DMS 273 (cell line): Measurements from ENCODE around the gene HTATSF1.

Experiments used
- DNase-seq: peaks from one replicate; lab custom pipeline; 2025; ENCODE audit not compliant: unreplicated experiment; lab: John Stamatoyannopoulos, UW

The HTATSF1 gene, protein sequence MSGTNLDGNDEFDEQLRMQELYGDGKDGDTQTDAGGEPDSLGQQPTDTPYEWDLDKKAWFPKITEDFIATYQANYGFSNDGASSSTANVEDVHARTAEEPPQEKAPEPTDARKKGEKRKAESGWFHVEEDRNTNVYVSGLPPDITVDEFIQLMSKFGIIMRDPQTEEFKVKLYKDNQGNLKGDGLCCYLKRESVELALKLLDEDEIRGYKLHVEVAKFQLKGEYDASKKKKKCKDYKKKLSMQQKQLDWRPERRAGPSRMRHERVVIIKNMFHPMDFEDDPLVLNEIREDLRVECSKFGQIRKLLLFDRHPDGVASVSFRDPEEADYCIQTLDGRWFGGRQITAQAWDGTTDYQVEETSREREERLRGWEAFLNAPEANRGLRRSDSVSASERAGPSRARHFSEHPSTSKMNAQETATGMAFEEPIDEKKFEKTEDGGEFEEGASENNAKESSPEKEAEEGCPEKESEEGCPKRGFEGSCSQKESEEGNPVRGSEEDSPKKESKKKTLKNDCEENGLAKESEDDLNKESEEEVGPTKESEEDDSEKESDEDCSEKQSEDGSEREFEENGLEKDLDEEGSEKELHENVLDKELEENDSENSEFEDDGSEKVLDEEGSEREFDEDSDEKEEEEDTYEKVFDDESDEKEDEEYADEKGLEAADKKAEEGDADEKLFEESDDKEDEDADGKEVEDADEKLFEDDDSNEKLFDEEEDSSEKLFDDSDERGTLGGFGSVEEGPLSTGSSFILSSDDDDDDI

DNA sequence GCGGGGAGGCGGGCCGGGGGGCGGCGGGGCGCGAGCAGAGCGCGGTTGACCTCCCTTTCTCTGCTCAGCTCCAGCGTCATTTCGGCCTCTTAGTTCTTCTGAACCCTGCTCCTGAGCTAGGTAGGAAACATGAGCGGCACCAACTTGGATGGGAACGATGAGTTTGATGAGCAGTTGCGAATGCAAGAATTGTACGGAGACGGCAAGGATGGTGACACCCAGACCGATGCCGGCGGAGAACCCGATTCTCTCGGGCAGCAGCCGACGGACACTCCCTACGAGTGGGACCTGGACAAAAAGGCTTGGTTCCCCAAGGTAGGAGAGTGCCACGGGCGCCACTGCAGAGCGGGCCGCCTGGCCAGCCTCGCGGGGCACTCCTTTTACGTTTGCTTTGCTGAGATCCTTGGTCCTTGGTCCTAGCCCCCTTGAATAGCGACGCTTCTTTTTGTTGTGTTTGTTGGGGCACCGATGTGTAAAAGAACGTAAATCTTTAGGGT, at the start of gene HTATSF1:
TSS of gene HTATSF1 (plus strand) at position 37 of the 497 bp plus-strand sequence. CDS start at position 130, 93 bp downstream.
- DNase-seq: peak; percentile 71

DNA sequence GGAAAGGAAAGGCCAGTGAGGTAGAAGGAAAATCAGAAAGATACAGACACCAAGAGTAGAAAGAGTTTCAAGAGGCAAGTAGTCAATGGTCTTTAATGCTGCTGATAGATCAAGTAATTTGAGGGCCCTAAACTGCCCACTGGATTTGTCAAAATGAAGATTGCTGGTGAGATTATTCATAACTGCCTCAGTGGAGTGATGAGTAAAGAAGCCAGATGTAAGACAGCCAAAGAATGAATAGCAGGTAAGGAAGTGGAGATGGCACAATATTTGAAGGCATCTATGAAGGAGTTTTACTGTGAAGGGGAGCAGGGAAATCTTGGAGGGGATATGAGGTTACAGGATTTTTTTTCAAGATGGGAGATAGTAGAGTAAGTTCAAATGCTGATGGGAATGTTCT, 49.4 kb upstream of the HTATSF1 start:
- DNase-seq: no peak

DNA sequence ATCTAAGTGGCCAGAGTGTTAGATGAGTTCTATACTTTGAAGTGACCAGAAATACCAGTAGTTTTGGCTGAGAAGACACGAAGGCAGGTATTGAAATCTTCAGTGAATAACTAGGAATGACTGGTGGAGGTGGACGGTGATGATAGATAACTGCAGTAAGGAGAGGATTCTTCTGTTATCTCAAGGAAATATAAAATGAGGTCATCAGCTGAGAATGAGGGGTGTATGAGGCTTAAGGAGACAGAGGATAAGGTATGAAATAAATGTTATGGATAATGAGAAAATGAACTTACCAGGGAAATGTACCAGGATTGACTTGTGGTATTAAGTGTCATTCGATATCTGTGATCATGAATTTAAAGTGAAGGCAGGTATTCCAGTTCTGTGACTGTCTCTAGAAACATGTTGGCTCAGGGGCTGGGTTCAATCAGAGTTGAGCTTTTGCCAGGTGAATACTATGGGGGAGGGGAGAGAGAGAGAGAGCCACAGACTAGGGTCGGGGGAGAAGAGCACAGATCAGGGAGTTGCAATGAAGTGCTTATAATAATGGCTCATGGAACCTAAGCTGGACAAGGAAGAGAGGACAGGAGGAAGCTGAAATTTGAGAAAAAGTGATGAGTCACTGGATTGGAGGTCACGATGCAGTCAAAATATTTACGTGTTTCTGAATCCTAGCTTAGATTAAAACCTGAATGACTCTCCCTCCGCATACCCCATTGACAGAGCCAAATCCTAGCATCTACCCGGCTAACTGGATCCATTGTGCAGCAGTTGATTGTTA, 47.2 kb upstream of the HTATSF1 start:
- no peak for DNase-seq

DNA sequence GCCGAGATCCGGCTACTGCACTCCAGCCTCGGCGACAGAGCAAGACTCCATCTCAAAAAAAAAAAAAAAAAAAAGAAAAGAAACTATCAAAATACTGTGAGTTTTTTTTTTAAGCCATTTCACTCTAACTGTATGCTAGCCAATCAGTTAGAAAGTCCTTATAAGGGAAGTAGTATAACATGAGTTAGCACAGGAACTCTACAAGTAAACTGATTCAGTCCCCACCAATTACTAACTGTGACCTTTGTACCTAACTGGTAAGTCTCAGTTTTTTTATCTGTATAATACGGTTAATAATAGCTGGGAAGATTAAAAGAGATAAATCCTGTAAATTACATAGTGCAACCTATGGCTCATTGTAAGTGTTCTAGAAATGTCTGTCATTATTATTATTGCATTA, 44.8 kb upstream of the HTATSF1 start:
- no peak for DNase-seq

DNA sequence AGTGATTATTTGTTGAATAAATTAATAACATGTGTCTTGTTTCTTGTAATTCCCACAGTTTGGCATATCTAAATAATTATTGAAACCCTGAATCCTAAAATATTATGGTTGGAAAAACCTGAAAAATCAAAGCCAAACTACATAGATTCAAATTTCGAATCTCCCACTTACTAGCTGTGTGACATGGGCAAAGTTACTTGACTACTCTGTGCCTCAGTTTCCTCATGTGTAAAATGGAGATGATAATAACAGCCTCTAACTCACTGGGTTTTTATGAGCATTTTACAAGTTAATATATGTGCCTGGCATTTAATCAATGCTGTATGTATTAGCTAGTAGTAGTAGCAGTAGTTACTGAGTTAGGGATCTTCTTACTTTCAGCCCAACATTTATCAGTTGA, 44.3 kb upstream of the HTATSF1 start:
- no peak for DNase-seq

DNA sequence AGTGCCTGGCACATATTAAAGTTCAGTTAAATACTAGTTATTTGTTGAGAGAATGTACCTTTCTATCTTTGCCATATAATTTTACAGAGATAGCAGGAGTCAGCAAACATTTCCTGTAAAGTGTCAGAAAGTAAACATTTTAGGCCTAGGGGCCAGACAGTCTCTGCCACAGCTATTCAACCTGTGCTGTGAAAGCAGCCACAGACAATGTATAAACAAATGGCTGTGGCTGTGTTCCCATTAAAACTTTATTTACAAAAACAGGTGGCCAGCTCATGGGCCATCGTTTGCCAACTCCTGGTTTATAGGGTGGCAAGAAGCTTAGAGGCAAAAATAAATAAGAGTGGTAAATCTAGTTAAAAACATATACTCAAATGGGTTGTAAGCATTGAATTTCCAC, 43.6 kb upstream of the HTATSF1 start:
- no peak for DNase-seq

DNA sequence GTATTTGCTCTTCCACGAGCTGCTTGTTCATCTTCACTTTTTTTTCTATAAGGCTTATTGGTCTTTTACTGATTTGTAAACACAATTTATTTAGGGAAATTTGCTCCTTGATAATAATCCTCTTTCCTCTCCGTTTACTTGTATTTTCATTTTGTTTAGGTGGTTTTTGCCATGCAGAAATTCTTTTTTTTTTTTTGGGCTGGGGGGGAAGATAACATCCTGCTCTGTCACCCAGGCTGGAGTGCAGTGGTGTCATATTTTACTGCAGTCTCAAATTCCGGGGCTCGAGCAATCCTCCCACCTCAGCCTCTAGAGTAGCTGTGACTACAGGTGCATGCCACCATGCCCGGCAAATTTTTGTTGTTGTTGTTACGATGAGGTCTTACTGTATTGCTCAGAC, 41.3 kb upstream of the HTATSF1 start:
- DNase-seq: no peak

DNA sequence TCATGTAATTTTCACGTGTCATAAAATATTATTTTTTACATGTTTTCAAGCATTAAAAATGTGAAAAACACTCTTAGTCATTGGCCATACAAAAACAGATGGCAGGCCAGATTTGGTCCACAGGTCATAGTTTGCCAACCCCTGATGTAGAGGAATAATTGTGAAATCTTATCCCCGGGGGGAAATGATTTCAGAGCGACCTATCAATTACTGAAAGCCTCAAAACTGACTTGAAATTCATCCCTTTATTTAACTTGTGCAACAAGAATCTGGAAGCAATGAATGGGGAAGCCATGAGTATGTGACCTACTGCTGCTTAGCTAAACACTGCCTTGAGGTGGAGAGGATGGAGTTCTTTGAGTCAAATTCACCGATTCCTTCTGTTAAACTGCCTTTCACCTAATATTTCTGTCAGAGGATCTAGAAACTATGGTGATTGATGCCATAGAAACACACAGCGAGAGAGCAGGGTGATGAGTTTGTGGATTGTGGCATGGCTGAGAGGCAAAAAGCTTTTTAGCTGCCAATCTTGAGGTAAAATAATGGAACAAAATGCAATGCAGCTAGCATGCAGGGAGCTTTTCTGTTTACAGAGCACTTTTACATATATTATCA, 40.0 kb upstream of the HTATSF1 start:
- DNase-seq: peak; percentile 80

DNA sequence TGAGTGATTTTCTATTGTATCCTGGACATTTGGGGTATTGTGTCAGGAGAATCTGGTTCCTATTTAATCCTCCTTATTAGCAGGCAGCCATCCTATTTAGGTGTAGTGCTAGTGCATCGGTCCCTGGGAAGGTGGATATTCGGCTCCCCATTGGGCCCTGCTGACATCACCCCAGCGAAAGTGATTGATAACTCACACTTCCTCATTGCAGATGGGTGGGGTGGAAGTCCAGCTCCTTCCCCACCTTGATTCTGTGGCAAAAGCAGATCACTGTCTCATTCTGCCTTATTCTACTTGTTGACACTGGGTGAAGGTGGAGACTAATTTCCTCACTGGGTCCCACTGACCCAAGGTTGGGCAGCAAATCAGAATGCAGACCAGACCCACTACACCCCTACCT, 32.8 kb upstream of the HTATSF1 start:
- no peak for DNase-seq

DNA sequence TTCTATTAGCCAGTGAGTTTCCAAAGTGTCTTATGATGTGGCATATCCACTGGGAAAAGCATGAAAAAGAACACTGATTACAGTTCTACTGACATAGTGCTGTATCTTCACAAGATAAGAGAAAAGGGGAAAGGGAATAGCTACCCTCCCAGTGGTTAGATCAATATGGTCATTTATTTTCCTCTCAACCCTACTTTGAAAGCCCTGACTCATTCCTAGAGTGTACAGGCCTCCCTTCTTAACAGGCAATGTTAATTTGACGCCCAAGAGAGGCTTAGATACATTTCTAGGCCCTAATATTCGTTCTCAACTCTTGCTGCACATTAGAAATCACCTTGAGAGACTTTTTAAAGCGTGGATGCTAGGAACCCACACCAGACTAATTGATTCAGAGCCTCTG, 30.1 kb upstream of the HTATSF1 start:
- DNase-seq: no peak

DNA sequence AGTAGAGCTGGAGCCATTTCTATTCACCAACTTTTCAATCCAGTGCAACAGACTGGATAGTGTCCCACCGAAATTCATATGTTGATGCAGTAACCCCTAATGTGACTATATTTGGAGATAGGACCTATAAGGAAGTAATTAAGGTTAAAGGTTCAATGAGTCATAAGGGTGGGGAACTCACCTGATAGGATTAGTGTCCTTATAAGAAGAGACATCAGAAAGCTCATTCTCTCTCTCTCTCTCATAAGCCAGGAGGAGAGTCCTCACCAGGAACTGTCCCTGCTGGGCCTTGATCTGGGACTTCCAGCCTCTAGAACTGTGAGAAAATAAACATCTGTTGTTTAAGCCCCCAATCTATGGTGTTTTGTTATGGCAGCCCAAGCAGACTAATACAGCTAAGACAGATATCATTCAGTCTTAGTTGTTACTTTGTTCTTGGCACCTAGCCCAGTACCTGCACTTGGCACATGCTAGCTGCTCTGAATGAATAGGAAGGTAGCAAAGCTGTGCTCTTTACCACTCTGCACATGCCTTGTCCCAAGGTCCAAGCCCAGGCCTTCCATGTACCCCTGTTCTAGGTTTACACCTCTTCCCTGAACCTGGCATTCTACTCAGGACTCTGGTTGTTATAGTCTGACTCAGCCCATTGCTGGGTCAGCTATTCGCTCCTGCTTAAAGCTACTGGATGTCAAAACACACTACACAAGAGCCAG, 28.8 kb upstream of the HTATSF1 start:
- DNase-seq: peak; percentile 42

DNA sequence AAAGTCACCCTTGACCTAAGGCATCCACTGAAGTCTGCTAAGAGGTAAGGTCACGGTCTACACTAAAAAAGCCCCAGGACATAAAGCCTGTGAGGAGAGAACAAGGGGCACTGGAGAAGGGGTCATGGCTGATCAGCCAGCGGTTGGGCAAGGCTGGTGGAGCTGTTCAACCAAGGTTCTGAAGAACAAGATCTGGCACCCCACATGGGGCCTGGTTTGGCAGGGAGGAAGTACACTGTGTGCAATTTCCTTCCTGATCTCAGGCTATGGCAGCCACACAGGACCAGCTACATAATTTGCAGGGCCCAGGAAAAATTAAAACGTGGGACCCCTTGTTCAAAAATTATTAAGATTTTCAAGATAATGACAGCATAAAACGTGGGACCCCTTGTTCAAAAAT, 23.7 kb upstream of the HTATSF1 start:
- DNase-seq: no peak

DNA sequence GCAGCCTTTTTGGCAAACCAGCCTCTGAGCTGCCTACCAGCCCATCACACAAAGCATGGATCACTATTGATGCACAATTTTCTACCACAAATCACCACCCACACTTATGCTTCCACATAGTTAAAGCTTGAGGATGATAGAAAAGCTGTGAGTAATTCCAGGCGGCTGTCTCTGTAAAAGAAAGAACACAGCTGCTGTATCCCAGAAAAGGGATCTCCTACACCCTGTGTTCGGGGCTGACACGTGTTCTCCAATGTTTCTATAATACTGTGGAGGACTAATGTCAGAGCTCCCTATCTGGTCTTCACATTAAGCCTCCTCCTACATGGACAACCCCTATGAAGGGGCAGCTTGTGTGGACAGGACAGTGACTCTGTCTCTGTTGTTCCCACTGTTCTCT, 22.2 kb upstream of the HTATSF1 start:
- DNase-seq: no peak

DNA sequence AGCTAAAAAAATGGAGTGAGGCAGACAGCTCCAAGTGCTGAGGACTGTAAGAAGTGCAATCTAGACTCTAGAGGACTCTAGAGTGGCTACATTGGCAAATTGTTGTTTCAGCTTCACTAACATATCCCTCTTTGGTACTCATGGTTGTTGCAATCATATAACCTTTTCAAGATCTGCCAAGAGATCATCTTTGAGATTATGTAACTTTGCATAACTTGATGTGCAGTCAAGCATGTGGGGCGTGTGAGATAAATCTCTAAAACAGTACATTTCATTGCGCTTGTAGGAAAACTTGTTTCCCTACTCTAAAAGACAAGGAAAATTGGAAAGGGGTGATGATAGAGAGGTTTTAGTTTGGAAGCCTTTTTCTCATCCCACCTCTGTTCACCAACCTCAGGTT, 20.9 kb upstream of the HTATSF1 start:
- DNase-seq: no peak

DNA sequence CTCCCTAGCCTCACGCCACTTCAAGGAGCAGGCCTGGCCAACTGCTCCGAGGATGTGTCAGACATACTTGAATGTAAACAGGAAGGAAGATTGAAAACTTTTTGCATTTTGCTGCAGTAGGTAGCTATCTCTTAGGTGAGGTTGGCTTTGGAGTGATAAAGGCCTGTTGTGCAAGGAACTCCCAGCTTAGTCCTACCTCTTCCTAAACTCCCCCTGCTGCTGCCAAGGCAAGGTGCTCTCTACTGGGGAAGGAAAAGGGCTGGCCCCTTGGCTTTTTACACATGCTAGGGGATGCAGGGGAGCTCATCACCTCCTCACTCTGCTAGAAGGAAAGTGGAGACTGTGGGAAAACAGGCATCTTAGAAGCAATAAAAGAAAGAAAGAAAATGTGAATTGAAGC, 20.4 kb upstream of the HTATSF1 start:
- no peak for DNase-seq

DNA sequence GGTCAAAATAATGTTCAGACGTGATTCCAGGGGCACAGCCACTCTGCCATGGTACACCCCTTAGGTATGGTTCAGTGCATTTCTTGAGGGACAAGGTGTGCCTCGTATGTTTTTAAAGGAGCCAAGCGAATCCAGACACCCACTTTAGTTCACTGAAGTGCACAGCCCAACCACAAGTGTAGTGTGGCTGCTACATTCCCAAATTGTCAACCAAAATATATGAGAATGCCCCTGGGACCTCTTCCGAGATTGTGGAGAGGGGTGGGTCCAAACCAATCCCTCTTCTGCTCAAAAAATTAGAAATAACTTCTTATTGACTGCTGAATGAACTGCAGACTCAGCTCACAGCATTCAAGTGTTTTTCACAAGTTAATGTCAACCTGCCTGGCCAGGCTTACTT, 17.0 kb upstream of the HTATSF1 start:
- DNase-seq: no peak

DNA sequence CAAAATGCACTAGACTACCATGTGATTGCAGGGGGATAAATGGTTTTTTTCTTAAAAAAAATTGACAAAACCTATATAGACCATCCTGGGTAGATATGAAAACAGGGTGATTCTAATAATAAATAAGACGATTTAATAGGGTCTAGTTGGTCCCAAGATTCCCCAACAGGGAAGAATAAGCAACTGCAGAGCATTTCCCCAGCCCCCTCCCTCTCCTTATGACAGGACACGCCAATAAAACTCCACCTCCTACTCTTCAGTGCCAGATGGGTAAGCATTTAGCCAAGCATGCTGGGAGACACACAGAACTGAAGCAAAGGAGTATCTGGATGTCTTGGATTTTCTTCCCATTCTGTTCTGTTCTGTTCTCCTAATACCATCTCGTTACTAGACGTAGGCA, 9.7 kb upstream of the HTATSF1 start, which contains the start of gene BRS3:
TSS of gene BRS3 (plus strand) at position 301 of the 400 bp plus-strand sequence. CDS start 168 bp downstream, outside the sequence.
- peak; percentile 10 for DNase-seq

DNA sequence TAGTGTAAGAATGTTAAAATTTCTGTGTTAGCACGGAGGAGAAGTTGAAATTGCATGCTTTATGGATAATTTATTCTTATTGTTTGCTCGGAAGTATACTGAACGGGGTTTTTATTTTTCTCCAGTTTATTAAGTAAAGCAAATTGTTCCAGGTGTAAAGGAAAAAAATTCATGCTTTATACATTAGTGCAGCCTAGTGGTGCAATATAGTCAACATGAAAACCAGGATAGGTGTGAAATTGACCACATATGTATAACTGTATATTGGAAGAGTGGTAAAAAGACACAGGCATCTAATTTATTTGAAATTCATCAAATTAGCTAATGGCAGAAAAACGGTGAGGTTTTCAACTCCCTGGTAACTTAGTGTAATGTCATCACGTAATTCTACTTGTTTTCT, 8.7 kb upstream of the HTATSF1 start:
- DNase-seq: peak; percentile 48

DNA sequence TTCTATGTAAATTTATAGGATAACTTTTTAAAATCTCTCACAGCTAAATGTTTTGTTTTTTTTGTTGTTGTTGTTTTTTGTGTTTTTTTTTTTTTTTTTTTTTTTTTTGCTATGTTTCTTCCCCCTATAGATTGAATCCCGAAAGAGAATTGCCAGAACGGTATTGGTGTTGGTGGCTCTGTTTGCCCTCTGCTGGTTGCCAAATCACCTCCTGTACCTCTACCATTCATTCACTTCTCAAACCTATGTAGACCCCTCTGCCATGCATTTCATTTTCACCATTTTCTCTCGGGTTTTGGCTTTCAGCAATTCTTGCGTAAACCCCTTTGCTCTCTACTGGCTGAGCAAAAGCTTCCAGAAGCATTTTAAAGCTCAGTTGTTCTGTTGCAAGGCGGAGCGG, 5.6 kb upstream of the HTATSF1 start:
- DNase-seq: peak; percentile 15

DNA sequence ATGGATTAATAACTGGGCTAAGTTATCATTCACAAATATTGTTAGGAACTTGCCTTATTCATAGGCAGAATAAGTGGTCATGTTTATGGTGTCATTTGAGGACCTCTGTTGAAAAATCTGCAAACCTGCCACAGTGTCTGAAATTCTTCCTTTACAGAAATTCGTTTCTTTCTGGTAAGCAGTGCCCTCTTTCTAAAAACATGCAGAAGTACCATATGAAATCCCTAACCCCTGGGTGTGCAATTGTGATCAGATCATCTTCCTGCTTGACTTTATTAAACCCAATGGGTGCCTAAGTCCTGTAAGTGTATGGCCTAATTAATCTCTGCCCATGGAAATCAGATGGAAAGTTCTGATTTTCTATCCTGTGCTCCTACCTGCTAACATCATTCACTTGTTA, 4.4 kb upstream of the HTATSF1 start:
- peak; percentile 11 for DNase-seq
